K562 (cell line): ENCODE data around the gene ZNF821. TPM values are rescaled to one million over a fixed set of nuclear protein-coding genes. Genes with fewer than 3 reads are reported as not detected.

Experiments used
- ATAC-seq: fragments of 200-7000 bp; cut with Tn5 transposase; 3 replicates; pipeline ENCODE4 v1.9.1; 2020; ENCODE audit warnings: moderate library complexity
- BruUV-seq: library from RNA; stranded (reverse); fragments of 400-500 nt; replicated peaks from 2 replicates; lab custom pipeline; 2021; lab: Mats Ljungman, UMichigan
- CTCF ChIA-PET: fragments of 300-600 bp; formaldehyde crosslinking; extraction: SDS; loops from one replicate; lab custom pipeline; 2021; ENCODE audit warnings: low intra/inter-chr PET ratio; lab: Yijun Ruan, JAX
- POLR2A ChIA-PET: fragments of 300-600, 350-650 bp; sonication (Branson Sonifier 250); formaldehyde crosslinking; extraction: SDS; loops from one replicate; lab custom pipeline; 2021; ENCODE audit warnings: antibody characterized with exemption, inconsistent platforms; lab: Yijun Ruan, JAX
- DNase-seq, 4 experiments: peaks; one replicate each; pipeline versions ENCODE4 v3.0.0 to v3.0.0-alpha.2; 2011 to 2018; ENCODE audit warnings: low spot score in 3 of 4, mixed read lengths in 3 of 4; ENCODE audit errors: extremely low read depth in 1 of 4
- FAIRE-seq: peaks from 2 replicates; lab custom pipeline; 2011; peaks lifted over from hg19 to GRCh38; lab: Jason Lieb, UNC
- H2AFZ ChIP-seq: 2 replicates; pipeline ENCODE4 v1.6.0; 2011; ENCODE audit warnings: low read depth, low read length, control low read depth, inconsistent platforms
- H3K27ac ChIP-seq: fragments of 200-600 bp; 3 replicates; pipeline ENCODE4 v1.8.0; 2011; ENCODE audit warnings: low read depth, mild to moderate bottlenecking, control low read depth, inconsistent platforms, low read length, moderate library complexity, mixed read lengths; ENCODE audit errors: extremely low read depth
- H3K27me3 ChIP-seq, 2 experiments: fragments of 300-600 bp in 1 of 2; 2 replicates in 1 of 2; 3 replicates in 1 of 2; pipeline versions ENCODE4 v1.6.0 to v1.8.0; 2011; ENCODE audit warnings: inconsistent platforms in 2 of 2, low read length in 2 of 2, mild to moderate bottlenecking in 1 of 2, mixed read lengths in 1 of 2, moderate library complexity in 1 of 2; ENCODE audit not compliant: control insufficient read depth in 2 of 2, insufficient read depth in 2 of 2
- H3K36me3 ChIP-seq: fragments of 300-600 bp; 3 replicates; pipeline ENCODE4 v1.8.0; 2011; ENCODE audit warnings: mild to moderate bottlenecking, low read length, inconsistent platforms; ENCODE audit not compliant: control insufficient read depth, insufficient read depth
- H3K4me1 ChIP-seq, 2 experiments: fragments of 200-600 bp in 1 of 2; replicated peaks in 1 of 2; 2 replicates in 1 of 2; 3 replicates in 1 of 2; pipeline versions ENCODE4 v1.5.1 to v1.8.0; 2011; ENCODE audit warnings: inconsistent platforms in 2 of 2, low read length in 2 of 2, mild to moderate bottlenecking in 1 of 2, mixed read lengths in 1 of 2, moderate library complexity in 1 of 2; ENCODE audit not compliant: control insufficient read depth in 2 of 2, insufficient read depth in 2 of 2
- H3K4me2 ChIP-seq: 2 replicates; pipeline ENCODE4 v1.6.1; 2011; ENCODE audit warnings: low read length, control low read depth, inconsistent platforms, mixed read lengths; ENCODE audit not compliant: insufficient read depth
- H3K4me3 ChIP-seq: fragments of 200-600 bp; sonication (generic), shearing (Covaris generic); 2 replicates; pipeline ENCODE4 v1.5.1; 2016; ENCODE audit warnings: control low read depth, inconsistent platforms
- H3K79me2 ChIP-seq: fragments of 200-600 bp; 3 replicates; pipeline ENCODE4 v1.8.0; 2011; ENCODE audit warnings: low read length, inconsistent platforms; ENCODE audit not compliant: control insufficient read depth, insufficient read depth
- H3K9ac ChIP-seq, 2 experiments: 2 replicates each; pipeline versions ENCODE4 v1.6.0 to v1.6.1; 2011; ENCODE audit warnings: low read depth in 2 of 2, low read length in 2 of 2, control low read depth in 1 of 2, inconsistent platforms in 1 of 2, mild to moderate bottlenecking in 1 of 2, mixed read lengths in 1 of 2; ENCODE audit not compliant: insufficient read depth in 1 of 2
- H3K9me1 ChIP-seq: one replicate; pipeline ENCODE4 v1.6.0; 2011; ENCODE audit warnings: inconsistent platforms, mild to moderate bottlenecking, low read length, moderate library complexity; ENCODE audit not compliant: control insufficient read depth, insufficient read depth
- H3K9me3 ChIP-seq: replicated peaks from 2 replicates; pipeline ENCODE4 v1.5.1; 2011; ENCODE audit warnings: low read depth, low read length, inconsistent platforms; ENCODE audit not compliant: control insufficient read depth, insufficient read depth
- H4K20me1 ChIP-seq: replicated peaks from 2 replicates; pipeline ENCODE4 v1.6.1; 2011; ENCODE audit warnings: low read length, inconsistent platforms, mixed read lengths; ENCODE audit not compliant: control insufficient read depth, insufficient read depth
- COPS2 ChIP-seq: fragments of 450-650 bp; conservative IDR thresholded peaks from 2 replicates; pipeline ENCODE4 v1.6.1; 2016; ENCODE audit warnings: mild to moderate bottlenecking, moderate library complexity
- CTCFL ChIP-seq: IDR thresholded peaks from 2 replicates; pipeline ENCODE4 v1.6.1; 2011; ENCODE audit warnings: borderline replicate concordance, low read depth, mild to moderate bottlenecking, moderate library complexity, low read length; ENCODE audit not compliant: insufficient read depth, poor library complexity, severe bottlenecking
- FOSL1 ChIP-seq: fragments of 200-800 bp; sonication (Bioruptor generic); conservative IDR thresholded peaks from 2 replicates; pipeline ENCODE4 v1.6.1; 2016; ENCODE audit warnings: missing genetic modification characterization, missing compliant biosample characterization
- MLX ChIP-seq, 2 experiments: fragments of 450-650 bp in 1 of 2; sonication (generic) in 1 of 2; formaldehyde crosslinking; conservative IDR thresholded peaks; 2 replicates each; pipeline versions ENCODE4 v1.4.0 to v1.8.1; 2020 to 2022; ENCODE audit warnings: mild to moderate bottlenecking in 1 of 2, missing genetic modification reagents in 1 of 2
- NR1H2 ChIP-seq: sonication (generic); formaldehyde crosslinking; IDR thresholded peaks from 2 replicates; pipeline ENCODE4 v1.4.0; 2020; ENCODE audit warnings: mild to moderate bottlenecking, missing genetic modification reagents
- POLR2A ChIP-seq: fragments of 450-650 bp; conservative IDR thresholded peaks from 2 replicates; pipeline ENCODE4 v1.6.1; 2016
- SETDB1 ChIP-seq: IDR thresholded peaks from one replicate; pipeline ENCODE4 v1.6.1; 2012; ENCODE audit warnings: low read length, control low read depth, inconsistent platforms
- THRAP3 ChIP-seq: fragments of 450-650 bp; IDR thresholded peaks from 2 replicates; pipeline ENCODE4 v1.6.1; 2016; ENCODE audit warnings: mild to moderate bottlenecking, inconsistent platforms, borderline replicate concordance
- U2AF2 ChIP-seq: fragments of 200-400 bp; formaldehyde crosslinking; optimal IDR thresholded peaks from 2 replicates; pipeline ENCODE3; 2017; ENCODE audit warnings: low read depth, mild to moderate bottlenecking, low read length
- WGBS: fragments of 100-300 bp; shearing (Covaris generic); methylation state at CpG from one replicate; pipeline ENCODE4 v1.1.6; 2016; ENCODE audit warnings: low coverage, mixed read lengths; ENCODE audit not compliant: insufficient coverage; ENCODE audit errors: missing lambda C conversion rate; 5-methylcytosine and 5-hydroxymethylcytosine counted together
- in situ Hi-C: fragments of 300-500 bp; cut with MboI; formaldehyde crosslinking; loops from 4 replicates; pipeline ENCODE4 v1.15.0; 2018; ENCODE audit warnings: inconsistent platforms, mixed read lengths
- intact Hi-C: fragments of 100-400 bp; cut with micrococcal nuclease; formaldehyde crosslinking; loops from 2 replicates; pipeline ENCODE4 v1.14.2; 2022
- polyA plus RNA-seq, 8 experiments: library from polyadenylated mRNA; depleted of rRNA in 4 of 8; stranded (reverse) in 5 of 8; unstranded in 3 of 8; fragments of >200 nt; fragmentation: Nextera tagmentation in 2 of 8; fragmentation: Illumina TruSeq in 1 of 8; extraction: Ambion mirVana in 2 of 8; extraction: Trizol in 1 of 8; gene quantifications; 2 replicates each; pipeline versions ENCODE4 v1.2.1 to v1.2.3, GENCODE V29; 2011 to 2014; ENCODE audit warnings: inconsistent platforms in 1 of 8, missing spikeins in 1 of 8
- total RNA-seq, 7 experiments: library from RNA; depleted of rRNA in 6 of 7; stranded (reverse); fragments of >200 nt in 6 of 7; fragmentation: Illumina TruSeq in 2 of 7; extraction: Trizol in 2 of 7; gene quantifications; 2 replicates each; pipeline versions ENCODE4 v1.2.1 to v1.2.3, GENCODE V29; 2011 to 2021; ENCODE audit warnings: low replicate concordance in 1 of 7
- TF ChIP-seq, protein P1 (sequence below): fragments of 450-650 bp; IDR thresholded peaks from one replicate; pipeline ENCODE4 v1.6.1; 2018; ENCODE audit warnings: mild to moderate bottlenecking, moderate library complexity; ENCODE audit not compliant: partially characterized antibody
- TF ChIP-seq, protein P2 (sequence below): fragments of 250-450 bp; sonication (Bioruptor Pico); IDR thresholded peaks from 2 replicates; pipeline ENCODE4 v1.4.0; 2020; ENCODE audit warnings: borderline replicate concordance

The ZNF821 gene
- total and polyA plus RNA-seq, 9 of the 15 experiments (the other 6 are each of a cell fraction or from before 2014, with no cell fraction given): 0.38 to 5.6 (median 3.6) TPM

- Histone ChIP-seq H3K9me1 (no peaks in the 10 kb centered on the region), H2AFZ (no peak overlapping the region), H3K4me3 (no peak overlapping the region), H3K4me1 (peaks cover 0 to 3% of the 10 kb centered on the region in 2 experiments; a peak in 1 of 5 replicates), H3K27me3 (no peaks in the 10 kb centered on the region), H3K27ac (no peak overlapping the region), H3K9ac (no peak overlapping the region), H3K4me2 (no peak overlapping the region), H4K20me1 (no peaks in the 10 kb centered on the region; the same call in 1 of the 2 replicates), H3K79me2 (peaks cover 10% of the 10 kb centered on the region; the same call in 1 of the 3 replicates), H3K36me3 (peaks cover 90% of the 10 kb centered on the region), H3K9me3 (no peaks in the 10 kb centered on the region)
- no peak for DNase-seq
- TF ChIP-seq NR1H2 (CRISPR knock-in tag) (no peak), FOSL1 (tag) (no peak), MLX (CRISPR knock-in tag; conservative IDR thresholded peaks at IDR 0.05) (no peak), U2AF2 (no peak), POLR2A (no peak), CTCFL (no peak), SETDB1 (no peak), THRAP3 (no peak), COPS2 (no peak)
- TF ChIP-seq, protein P1, sequence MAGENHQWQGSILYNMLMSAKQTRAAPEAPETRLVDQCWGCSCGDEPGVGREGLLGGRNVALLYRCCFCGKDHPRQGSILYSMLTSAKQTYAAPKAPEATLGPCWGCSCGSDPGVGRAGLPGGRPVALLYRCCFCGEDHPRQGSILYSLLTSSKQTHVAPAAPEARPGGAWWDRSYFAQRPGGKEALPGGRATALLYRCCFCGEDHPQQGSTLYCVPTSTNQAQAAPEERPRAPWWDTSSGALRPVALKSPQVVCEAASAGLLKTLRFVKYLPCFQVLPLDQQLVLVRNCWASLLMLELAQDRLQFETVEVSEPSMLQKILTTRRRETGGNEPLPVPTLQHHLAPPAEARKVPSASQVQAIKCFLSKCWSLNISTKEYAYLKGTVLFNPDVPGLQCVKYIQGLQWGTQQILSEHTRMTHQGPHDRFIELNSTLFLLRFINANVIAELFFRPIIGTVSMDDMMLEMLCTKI: no peak
- TF ChIP-seq, protein P2, sequence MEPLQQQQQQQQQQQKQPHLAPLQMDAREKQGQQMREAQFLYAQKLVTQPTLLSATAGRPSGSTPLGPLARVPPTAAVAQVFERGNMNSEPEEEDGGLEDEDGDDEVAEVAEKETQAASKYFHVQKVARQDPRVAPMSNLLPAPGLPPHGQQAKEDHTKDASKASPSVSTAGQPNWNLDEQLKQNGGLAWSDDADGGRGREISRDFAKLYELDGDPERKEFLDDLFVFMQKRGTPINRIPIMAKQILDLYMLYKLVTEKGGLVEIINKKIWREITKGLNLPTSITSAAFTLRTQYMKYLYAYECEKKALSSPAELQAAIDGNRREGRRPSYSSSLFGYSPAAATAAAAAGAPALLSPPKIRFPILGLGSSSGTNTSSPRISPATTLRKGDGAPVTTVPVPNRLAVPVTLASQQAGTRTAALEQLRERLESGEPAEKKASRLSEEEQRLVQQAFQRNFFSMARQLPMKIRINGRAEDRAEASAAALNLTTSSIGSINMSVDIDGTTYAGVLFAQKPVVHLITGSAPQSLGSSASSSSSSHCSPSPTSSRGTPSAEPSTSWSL: no peak
- no peak for ATAC-seq
- in situ Hi-C loops (no loop called here), intact Hi-C loops (no loop called here)
- ChIA-PET CTCF (no interaction called here), POLR2A (interaction anchor here (0.6 to 1.5 kb wide), 3 partner anchors 9 to 177 kb away, joined by 3 to 5 read pairs (median 3); no protein-coding TSS in a partner anchor)
- BruUV-seq: no TSS peak
- no CpG with 5 or more reads among the region's 2 CpGs for WGBS
- no peak for FAIRE-seq
These were observed 40.7 kb upstream of the ZNF821 start for GRCh38 chr16:71924710-71925109.
